Measurements from ENCODE around the gene SIGLEC8. TPM values are rescaled to one million over a fixed set of nuclear protein-coding genes. Genes with fewer than 3 reads are reported as not detected.

SIGLEC8 gene
- total and polyA plus RNA-seq, 2 of the 8 experiments (the other 6 are each of a cell fraction or from before 2014, with no cell fraction given), result not detected

DNA sequence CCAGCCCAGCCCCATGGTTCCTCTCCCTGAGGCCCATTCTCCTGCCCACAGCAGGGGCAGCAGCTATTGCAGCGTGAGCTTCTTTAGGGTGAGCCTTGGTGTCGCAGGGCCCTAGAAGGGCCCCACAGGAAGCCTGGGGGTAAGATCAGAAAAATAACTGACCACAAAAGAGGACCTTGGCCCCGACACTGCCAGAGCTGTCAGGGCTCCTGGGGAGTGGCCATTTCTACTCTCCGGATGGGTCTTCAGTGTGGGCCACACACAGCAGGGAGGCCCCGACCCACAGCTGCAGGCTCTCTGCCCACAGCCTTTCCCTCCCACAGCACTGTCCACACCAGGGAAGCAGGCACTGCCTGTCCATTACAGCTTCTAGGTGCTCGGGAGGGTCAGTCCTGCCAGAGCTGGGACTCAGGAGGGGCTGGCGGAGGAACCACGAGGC, 3.5 kb upstream of the SIGLEC8 start:
- Histone ChIP-seq H3K56ac (replicated peaks; ENCODE audit: insufficient read length, low read depth, low read length) (no peak overlapping the region), H2AK5ac (ENCODE audit: low read depth, low read length) (no peak overlapping the region), H2BK12ac (ENCODE audit: low read depth, low read length) (no peak overlapping the region), H3K4me2 (ENCODE audit: insufficient read depth in 1 of 2, low read depth in 2 of 2, low read length in 2 of 2) (no peak overlapping the region; a peak in 1 of 4 replicates), H3K18ac (ENCODE audit: extremely low read depth, low read length) (no peak overlapping the region), H3K9me3 (ENCODE audit: insufficient read depth in 2 of 2, low read depth in 1 of 2, low read length in 1 of 2) (peaks cover 33 to 40% of the 10 kb centered on the region in 2 experiments; a peak in 3 of 4 replicates), H4K5ac (ENCODE audit: insufficient read length, low read depth, low read length) (no peak overlapping the region), H3K36me3 (ENCODE audit: control insufficient read depth in 2 of 4, insufficient read depth in 4 of 4, low read length in 3 of 4) (no peaks in the 10 kb centered on the region), H3K23ac (ENCODE audit: insufficient read length) (no peak overlapping the region), H3K14ac (ENCODE audit: insufficient read length) (no peak overlapping the region), H3K79me2 (ENCODE audit: control insufficient read depth in 1 of 2, insufficient read depth in 2 of 2, low read length in 2 of 2) (no peaks in the 10 kb centered on the region), H2BK5ac (ENCODE audit: low read depth, low read length) (no peak overlapping the region), H3K9ac (replicated peaks in 1 of 4; ENCODE audit: extremely low read depth in 1 of 4, low read depth in 3 of 4, low read length in 3 of 4) (no peak overlapping the region), H2BK120ac (replicated peaks; ENCODE audit: low read depth, low read length) (no peak overlapping the region), H3K27me3 (replicated peaks in 1 of 4; ENCODE audit: control insufficient read depth in 3 of 4, extremely low read depth in 1 of 4, insufficient read depth in 3 of 4, low read length in 3 of 4) (no peaks in the 10 kb centered on the region), H3K4me3 (ENCODE audit: extremely low read depth in 1 of 4, insufficient read depth in 2 of 4, low read depth in 3 of 4, low read length in 4 of 4) (no peak overlapping the region), H3K23me2 (ENCODE audit: low read depth, low read length) (peaks cover 5% of the 10 kb centered on the region; the same call in 1 of the 2 replicates), H3K4ac (replicated peaks; ENCODE audit: insufficient read length, low read depth, low read length) (no peak overlapping the region), H3K4me1 (replicated peaks in 1 of 4; ENCODE audit: control insufficient read depth in 3 of 4, insufficient read depth in 4 of 4, low read length in 3 of 4) (peaks cover 0 to 3% (median 0%) of the 10 kb centered on the region in 4 experiments; a peak in 1 of 7 replicates), H3K27ac (ENCODE audit: low read depth, low read length) (no peak overlapping the region), H3K79me1 (ENCODE audit: low read depth, low read length) (no peaks in the 10 kb centered on the region), H2AFZ (ENCODE audit: low read length) (no peak overlapping the region), H4K20me1 (replicated peaks in 1 of 2; ENCODE audit: control insufficient read depth in 1 of 2, insufficient read depth in 2 of 2, low read length in 2 of 2) (no peaks in the 10 kb centered on the region), H2BK15ac (ENCODE audit: low read length) (no peak overlapping the region), H2BK20ac (ENCODE audit: low read length) (no peak overlapping the region), H4K8ac (ENCODE audit: extremely low read depth, insufficient read depth, low read length) (no peak overlapping the region; the same call in 1 of the 2 replicates), H4K91ac (replicated peaks; ENCODE audit: insufficient read length, low read length) (no peak overlapping the region)
- DNase-seq (ENCODE audit: low read depth in 1 of 2, low spot score in 2 of 2), result no peak
- ChIA-PET CTCF (ENCODE audit: partially characterized antibody) (interaction anchor here (0.8 to 3.7 kb wide), 2 partner anchors 12 to 193 kb away, joined by 3 to 22 read pairs; no protein-coding TSS in a partner anchor), POLR2A (ENCODE audit: partially characterized antibody) (no interaction called here)
- no peak for FAIRE-seq
- WGBS, 2 experiments (ENCODE audit: extremely low coverage in 1 of 2, insufficient coverage in 1 of 2, insufficient read length in 1 of 2, insufficient replicate concordance in 2 of 2, low coverage in 1 of 2, low lambda C conversion rate in 2 of 2, missing lambda C conversion rate in 1 of 2), result 93% methylated on average over 8 of the region's 8 CpGs; no CpG with 5 or more reads in 1 of the 2 experiments
- TF ChIP-seq, protein P1, sequence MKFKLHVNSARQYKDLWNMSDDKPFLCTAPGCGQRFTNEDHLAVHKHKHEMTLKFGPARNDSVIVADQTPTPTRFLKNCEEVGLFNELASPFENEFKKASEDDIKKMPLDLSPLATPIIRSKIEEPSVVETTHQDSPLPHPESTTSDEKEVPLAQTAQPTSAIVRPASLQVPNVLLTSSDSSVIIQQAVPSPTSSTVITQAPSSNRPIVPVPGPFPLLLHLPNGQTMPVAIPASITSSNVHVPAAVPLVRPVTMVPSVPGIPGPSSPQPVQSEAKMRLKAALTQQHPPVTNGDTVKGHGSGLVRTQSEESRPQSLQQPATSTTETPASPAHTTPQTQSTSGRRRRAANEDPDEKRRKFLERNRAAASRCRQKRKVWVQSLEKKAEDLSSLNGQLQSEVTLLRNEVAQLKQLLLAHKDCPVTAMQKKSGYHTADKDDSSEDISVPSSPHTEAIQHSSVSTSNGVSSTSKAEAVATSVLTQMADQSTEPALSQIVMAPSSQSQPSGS (IDR thresholded peaks at IDR 0.05; ENCODE audit: low read length), result no peak
- TF ChIP-seq TAF1 (IDR thresholded peaks at IDR 0.05; ENCODE audit: low read depth, low read length) (no peak), KDM5A (IDR thresholded peaks at IDR 0.05; ENCODE audit: low read length) (no peak), SP1 (IDR thresholded peaks at IDR 0.05; ENCODE audit: low read depth, low read length) (no peak), TBP (IDR thresholded peaks at IDR 0.05; ENCODE audit: low read depth, low read length) (no peak), RNF2 (IDR thresholded peaks at IDR 0.05; ENCODE audit: borderline replicate concordance, low read depth, low read length, missing control alignments, poor library complexity, severe bottlenecking) (no peak), POLR2A (IDR thresholded peaks at IDR 0.05; ENCODE audit: control extremely low read depth in 1 of 2, low read depth in 2 of 2, low read length in 2 of 2) (no peak), JUN (IDR thresholded peaks at IDR 0.05; ENCODE audit: low read depth, low read length) (no peak), NRF1 (IDR thresholded peaks at IDR 0.05; ENCODE audit: low read depth, low read length) (no peak), SAP30 (IDR thresholded peaks at IDR 0.05; ENCODE audit: insufficient read depth, insufficient replicate concordance, low read length) (no peak), HDAC2 (IDR thresholded peaks at IDR 0.05; ENCODE audit: borderline replicate concordance in 1 of 2, low read depth in 2 of 2, low read length in 2 of 2) (no peak), JUND (IDR thresholded peaks at IDR 0.05; ENCODE audit: low read length) (no peak), CREB1 (IDR thresholded peaks at IDR 0.05) (no peak)

All from H1 (cell line).